ENCODE data around the gene IL17C. TPM values are rescaled to one million over a fixed set of nuclear protein-coding genes. Genes with fewer than 3 reads are reported as not detected.
A peak's percentile ranks its signal among the peaks of the same experiment; 100 is the strongest.
"Not testable (repeated sequence)": the region's sequence is repeated elsewhere in the genome, so short reads cannot be mapped to it uniquely, and the experiment has no call there.

The IL17C gene
- total and polyA plus RNA-seq, 7 experiments from 2014 or later, result 0.37 TPM; not detected in 6

DNA sequence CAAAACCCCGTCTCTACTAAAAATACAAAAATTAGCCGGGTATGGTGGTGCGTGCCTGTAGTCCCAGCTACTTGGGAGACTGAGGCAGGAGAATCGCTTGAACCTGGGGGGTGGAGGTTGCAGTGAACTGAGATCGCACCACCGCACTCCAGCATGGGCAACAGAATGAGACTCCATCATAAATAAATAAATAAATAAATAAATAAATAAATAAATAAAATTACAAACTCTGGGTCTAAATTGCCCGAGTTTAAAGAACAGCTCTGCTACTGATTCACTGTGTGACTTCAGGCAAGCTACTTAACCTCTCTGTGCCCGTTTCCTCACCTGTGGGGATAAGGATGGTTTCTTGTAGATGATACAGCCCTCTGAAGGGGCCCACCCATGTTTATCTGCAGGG is 31.1 kb downstream of the IL17C start:
- H3K4me1 ChIP-seq (ENCODE audit: control insufficient read depth in 2 of 2, insufficient read depth in 2 of 2, low read length in 2 of 2); H3K27ac Mint-ChIP-seq; H3K4me3 Mint-ChIP-seq; H3K4me3 ChIP-seq (ENCODE audit: low read length); H3K36me3 ChIP-seq (ENCODE audit: control insufficient read depth in 2 of 3, insufficient read depth in 3 of 3, low read length in 3 of 3); H3K27me3 Mint-ChIP-seq; ATAC-seq; H3K9me3 ChIP-seq (ENCODE audit: control insufficient read depth in 2 of 3, low read length in 3 of 3); intact Hi-C loops (cut with micrococcal nuclease); H3K27me3 ChIP-seq (ENCODE audit: control insufficient read depth in 2 of 2, insufficient read depth in 2 of 2, low read length in 2 of 2); H3K27ac ChIP-seq (ENCODE audit: low read depth, low read length); DNase-seq; H3K9me3 Mint-ChIP-seq: not testable (repeated sequence)
- Mint-ChIP-seq H3K36me3 (peaks cover 0 to 12% (median 0%) of the 10 kb centered on the region in 5 donors), H3K4me1 (peaks cover 0 to 12% (median 5%) of the 10 kb centered on the region in 7 donors)
- ChIA-PET CTCF (interaction anchor here (0.7 kb wide), 1 partner anchor 51 kb away, joined by 3 read pairs; no protein-coding TSS in a partner anchor), POLR2A (interaction anchor here (0.7 to 1.4 kb wide), 3 partner anchors 12 to 32 kb away, joined by 3 to 4 read pairs (median 3); no protein-coding TSS in a partner anchor)

DNA sequence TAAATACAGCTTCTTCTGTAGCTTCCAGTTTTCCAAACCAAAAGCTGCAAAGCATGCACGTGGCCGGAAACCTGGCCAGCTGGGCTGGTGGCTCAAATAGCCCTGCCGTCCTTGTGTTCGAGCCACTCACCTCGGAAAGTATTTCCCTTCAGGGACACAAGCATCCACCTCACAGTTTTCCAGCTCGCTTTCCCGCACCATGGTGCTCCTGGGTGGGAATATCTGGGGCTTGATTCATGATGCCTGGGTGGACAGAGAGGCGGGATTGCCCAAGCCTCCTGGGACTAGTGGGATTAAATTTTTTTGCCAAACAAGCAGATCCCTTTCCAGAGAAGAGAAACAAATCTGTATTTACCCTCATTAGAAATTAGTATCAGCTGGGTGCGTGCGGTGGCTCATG is 31.6 kb downstream of the IL17C start:
- POLR2A ChIA-PET, result interaction anchor here (0.7 to 1.4 kb wide), 3 partner anchors 11 to 31 kb away, joined by 3 to 4 read pairs (median 3); no protein-coding TSS in a partner anchor
- Histone ChIP-seq H3K4me1 (ENCODE audit: control insufficient read depth in 2 of 2, insufficient read depth in 2 of 2, low read length in 2 of 2) (no peaks in the 10 kb centered on the region), H3K36me3 (ENCODE audit: control insufficient read depth in 2 of 3, insufficient read depth in 3 of 3, low read length in 3 of 3) (peaks cover 0 to 2% (median 0%) of the 10 kb centered on the region in 3 experiments), H3K27me3 (ENCODE audit: control insufficient read depth in 2 of 2, insufficient read depth in 2 of 2, low read length in 2 of 2) (no peaks in the 10 kb centered on the region), H3K4me3 (ENCODE audit: low read length) (no peak overlapping the region), H3K9me3 (ENCODE audit: control insufficient read depth in 2 of 3, low read length in 3 of 3) (no peaks in the 10 kb centered on the region), H3K27ac (ENCODE audit: low read depth, low read length) (no peak overlapping the region)
- DNase-seq (no peak), ATAC-seq (no peak)
- H3K36me3 Mint-ChIP-seq, result peaks cover 0 to 12% (median 0%) of the 10 kb centered on the region in 5 donors
- CTCF ChIA-PET, result interaction anchor here (0.7 kb wide), 2 partner anchors 22 to 51 kb away, joined by 3 read pairs; no protein-coding TSS in a partner anchor
- no peaks in the 10 kb centered on the region for H3K9me3 Mint-ChIP-seq
- intact Hi-C loops (cut with micrococcal nuclease), result no loop called here
- H3K4me1 Mint-ChIP-seq, result peaks cover 0 to 7% (median 2%) of the 10 kb centered on the region in 7 donors
- H3K27me3 Mint-ChIP-seq, result no peaks in the 10 kb centered on the region
- no peak overlapping the region for H3K4me3 Mint-ChIP-seq
- H3K27ac Mint-ChIP-seq, result no peak overlapping the region

DNA sequence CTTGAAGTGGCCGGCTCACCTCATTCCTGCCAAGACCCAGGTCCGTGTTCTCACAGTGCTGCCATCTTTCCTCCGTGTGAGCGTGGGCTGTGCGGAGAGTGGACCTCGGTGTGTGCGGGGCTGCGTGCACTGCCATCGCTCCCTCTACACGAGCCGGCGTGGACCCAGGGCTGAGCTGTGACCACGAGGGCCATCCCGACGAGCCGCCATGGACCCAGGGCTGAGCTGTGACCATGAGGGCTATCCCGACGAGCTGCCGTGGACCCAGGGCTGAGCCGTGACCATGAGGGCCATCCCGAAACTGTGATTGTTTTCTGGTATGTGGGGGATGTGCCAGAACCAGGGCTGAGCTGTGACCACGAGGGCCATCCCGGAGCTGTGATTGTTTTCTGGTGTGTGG is 33.4 kb downstream of the IL17C start:
- H3K9me3 Mint-ChIP-seq, result no peaks in the 10 kb centered on the region
- H3K27ac ChIP-seq (ENCODE audit: low read depth, low read length), result no peak overlapping the region
- no peaks in the 10 kb centered on the region for H3K27me3 Mint-ChIP-seq
- ATAC-seq (no peak), DNase-seq (no peak)
- intact Hi-C loops (cut with micrococcal nuclease), result no loop called here
- no peaks in the 10 kb centered on the region for H3K4me1 ChIP-seq (ENCODE audit: control insufficient read depth in 2 of 2, insufficient read depth in 2 of 2, low read length in 2 of 2)
- peak overlapping the region in 1 of 9 donors; percentile 21 for H3K27ac Mint-ChIP-seq
- POLR2A ChIA-PET, result interaction anchor here (0.9 to 1.1 kb wide), 3 partner anchors 8 to 22 kb away, joined by 3 to 6 read pairs (median 3); no protein-coding TSS in a partner anchor
- no peak overlapping the region for H3K4me3 Mint-ChIP-seq
- no peak overlapping the region for H3K4me3 ChIP-seq (ENCODE audit: low read length)
- CTCF ChIA-PET, result interaction anchor here (1.4 kb wide), 1 partner anchor 33 kb away, joined by 6 read pairs; no protein-coding TSS in a partner anchor
- peaks cover 0 to 12% (median 0%) of the 10 kb centered on the region in 5 donors for H3K36me3 Mint-ChIP-seq
- no peaks in the 10 kb centered on the region for H3K27me3 ChIP-seq (ENCODE audit: control insufficient read depth in 2 of 2, insufficient read depth in 2 of 2, low read length in 2 of 2)
- H3K36me3 ChIP-seq (ENCODE audit: control insufficient read depth in 2 of 3, insufficient read depth in 3 of 3, low read length in 3 of 3), result peaks cover 0 to 16% (median 0%) of the 10 kb centered on the region in 3 experiments
- no peaks in the 10 kb centered on the region for H3K9me3 ChIP-seq (ENCODE audit: control insufficient read depth in 2 of 3, low read length in 3 of 3)
- peaks cover 0 to 5% (median 0%) of the 10 kb centered on the region in 7 donors for H3K4me1 Mint-ChIP-seq

DNA sequence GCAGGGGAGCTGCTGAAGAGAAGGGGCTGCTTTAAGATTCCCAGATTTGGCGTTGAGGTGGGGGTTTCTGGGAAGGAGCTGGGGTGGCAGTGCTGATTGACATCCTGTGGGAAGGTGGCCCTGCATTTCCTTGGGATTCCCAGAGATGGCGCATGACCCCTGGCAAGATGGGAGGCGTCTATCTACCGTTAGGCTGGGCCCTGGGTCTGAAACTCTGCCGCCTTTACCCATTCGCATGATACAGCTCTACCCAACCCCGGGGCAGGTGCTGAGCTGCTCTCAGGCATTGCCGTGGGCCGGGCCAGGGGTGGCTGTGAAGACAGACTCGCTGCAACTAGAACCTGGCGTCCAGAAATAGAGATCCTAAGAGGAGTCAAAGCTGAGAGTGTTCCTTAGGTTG is 34.4 kb downstream of the IL17C start:
- no peak overlapping the region for H3K4me3 Mint-ChIP-seq
- POLR2A ChIA-PET, result no interaction called here
- H3K27ac ChIP-seq (ENCODE audit: low read depth, low read length), result no peak overlapping the region

DNA sequence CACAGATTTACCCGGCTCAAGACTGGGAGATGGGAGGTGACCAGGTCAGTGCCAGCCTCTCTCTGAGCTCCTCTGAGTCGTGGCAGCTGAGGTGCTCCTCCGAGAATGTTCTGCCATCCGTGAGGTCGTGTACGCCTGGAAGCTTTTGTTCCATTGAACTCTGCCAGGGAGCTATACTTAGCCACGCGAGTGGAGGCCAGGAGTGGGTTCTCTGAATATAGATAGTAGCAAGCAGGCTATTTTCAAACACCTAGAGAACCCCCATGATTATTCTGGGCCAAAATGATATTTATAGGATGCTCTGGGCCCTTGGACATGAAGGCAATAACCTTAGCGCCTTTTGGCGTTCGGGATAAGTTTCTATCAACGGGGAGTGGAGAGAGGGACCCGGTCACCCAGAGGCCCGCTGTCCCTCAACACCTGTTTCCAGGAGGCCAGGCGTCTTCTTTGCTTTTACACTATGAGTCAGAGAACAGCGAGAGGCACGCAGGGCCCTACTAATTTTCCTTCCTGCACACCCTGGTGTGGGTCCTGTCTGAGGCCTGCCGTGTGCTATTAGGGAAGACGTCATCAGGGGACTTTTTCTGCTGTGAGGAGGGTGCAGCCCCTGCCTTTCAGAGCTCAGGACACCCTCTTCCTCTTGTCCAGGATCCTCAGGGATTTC is 35.5 kb downstream of the IL17C start:
- no peak overlapping the region for H3K4me3 Mint-ChIP-seq
- peak overlapping the region in 1 of 9 donors; percentile 32 for H3K27ac Mint-ChIP-seq
- Histone ChIP-seq H3K9me3 (ENCODE audit: control insufficient read depth in 2 of 3, low read length in 3 of 3) (no peaks in the 10 kb centered on the region), H3K4me1 (ENCODE audit: control insufficient read depth in 2 of 2, insufficient read depth in 2 of 2, low read length in 2 of 2) (no peaks in the 10 kb centered on the region), H3K36me3 (ENCODE audit: control insufficient read depth in 2 of 3, insufficient read depth in 3 of 3, low read length in 3 of 3) (peaks cover 0 to 36% (median 7%) of the 10 kb centered on the region in 3 experiments), H3K27me3 (ENCODE audit: control insufficient read depth in 2 of 2, insufficient read depth in 2 of 2, low read length in 2 of 2) (no peaks in the 10 kb centered on the region), H3K27ac (ENCODE audit: low read depth, low read length) (no peak overlapping the region), H3K4me3 (ENCODE audit: low read length) (no peak overlapping the region)
- peaks cover 0 to 5% (median 0%) of the 10 kb centered on the region in 5 donors for H3K36me3 Mint-ChIP-seq
- DNase-seq, result no peak
- ATAC-seq, result no peak
- H3K4me1 Mint-ChIP-seq, result no peaks in the 10 kb centered on the region
- ChIA-PET CTCF (no interaction called here), POLR2A (interaction anchor here (1.3 kb wide), 1 partner anchor 10 kb away, joined by 4 read pairs; no protein-coding TSS in a partner anchor)
- H3K27me3 Mint-ChIP-seq, result no peaks in the 10 kb centered on the region
- no peaks in the 10 kb centered on the region for H3K9me3 Mint-ChIP-seq
- intact Hi-C loops (cut with micrococcal nuclease), result no loop called here

More for the DNA sequence above, 34.4 kb downstream of the IL17C start:
- ATAC-seq, result no peak
- Histone ChIP-seq H3K4me3 (ENCODE audit: low read length) (no peak overlapping the region), H3K36me3 (ENCODE audit: control insufficient read depth in 2 of 3, insufficient read depth in 3 of 3, low read length in 3 of 3) (peaks cover 0 to 25% (median 5%) of the 10 kb centered on the region in 3 experiments), H3K4me1 (ENCODE audit: control insufficient read depth in 2 of 2, insufficient read depth in 2 of 2, low read length in 2 of 2) (no peaks in the 10 kb centered on the region), H3K9me3 (ENCODE audit: control insufficient read depth in 2 of 3, low read length in 3 of 3) (no peaks in the 10 kb centered on the region), H3K27me3 (ENCODE audit: control insufficient read depth in 2 of 2, insufficient read depth in 2 of 2, low read length in 2 of 2) (no peaks in the 10 kb centered on the region)
- H3K27me3 Mint-ChIP-seq, result no peaks in the 10 kb centered on the region
- H3K9me3 Mint-ChIP-seq, result no peaks in the 10 kb centered on the region
- no peak overlapping the region for H3K27ac Mint-ChIP-seq
- DNase-seq, result no peak
- H3K4me1 Mint-ChIP-seq, result peaks cover 0 to 4% (median 0%) of the 10 kb centered on the region in 7 donors
- intact Hi-C loops (cut with micrococcal nuclease), result no loop called here
- peaks cover 0 to 8% (median 0%) of the 10 kb centered on the region in 5 donors for H3K36me3 Mint-ChIP-seq
- CTCF ChIA-PET, result interaction anchor here (1.4 kb wide), 1 partner anchor 32 kb away, joined by 6 read pairs; no protein-coding TSS in a partner anchor

DNA sequence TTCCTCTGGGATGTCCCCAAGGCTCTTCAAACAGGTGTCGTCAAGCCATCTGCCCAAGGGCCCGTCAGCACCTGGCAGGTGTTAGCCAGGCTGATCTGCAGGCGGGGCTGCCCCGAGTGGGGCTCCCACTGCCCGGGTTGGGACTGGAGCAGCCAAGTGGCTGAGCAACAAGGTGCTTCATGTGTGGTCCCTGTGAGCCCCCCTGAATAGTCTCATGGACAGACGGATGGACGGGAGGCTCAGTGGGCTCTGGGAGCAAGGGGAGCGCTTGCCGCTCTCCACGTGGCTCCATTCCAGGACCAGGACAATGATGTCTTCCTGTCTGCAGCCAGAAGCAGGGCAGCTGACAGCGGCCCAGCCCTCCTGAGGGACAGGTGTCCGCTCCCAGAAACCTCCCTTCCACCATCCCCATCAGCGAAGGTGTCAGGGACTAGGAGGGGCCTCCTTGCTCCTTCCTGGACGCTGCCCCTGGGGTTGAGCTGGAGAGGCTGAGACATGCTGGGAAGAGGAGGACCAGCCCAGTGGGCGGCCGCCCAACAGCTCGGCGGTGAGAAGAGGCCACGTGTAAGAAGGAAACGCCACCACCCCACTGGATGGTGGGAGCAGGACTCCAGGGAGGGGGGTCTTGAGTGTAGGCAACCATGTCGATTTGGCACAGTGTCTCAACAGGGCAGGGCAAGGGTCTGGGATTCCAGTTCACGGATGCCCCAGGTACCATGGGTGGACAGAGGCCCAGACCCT is 38.3 kb downstream of the IL17C start:
- H3K4me1 ChIP-seq (ENCODE audit: control insufficient read depth in 2 of 2, insufficient read depth in 2 of 2, low read length in 2 of 2), result peaks cover 10 to 13% of the 10 kb centered on the region in 2 donors
- H3K27ac ChIP-seq (ENCODE audit: low read depth, low read length), result no peak overlapping the region
- no peaks in the 10 kb centered on the region for H3K9me3 Mint-ChIP-seq
- H3K4me3 ChIP-seq (ENCODE audit: low read length), result no peak overlapping the region
- ATAC-seq, result no peak
- CTCF ChIA-PET, result no interaction called here
- no peak for DNase-seq
- peaks cover 0 to 7% (median 0%) of the 10 kb centered on the region in 5 donors for H3K36me3 Mint-ChIP-seq
- no peaks in the 10 kb centered on the region for H3K27me3 Mint-ChIP-seq
- peaks cover 0 to 56% (median 13%) of the 10 kb centered on the region in 3 experiments for H3K36me3 ChIP-seq (ENCODE audit: control insufficient read depth in 2 of 3, insufficient read depth in 3 of 3, low read length in 3 of 3)
- POLR2A ChIA-PET, result interaction anchor here (1.1 to 1.2 kb wide), 2 partner anchors 14 to 24 kb away, joined by 3 to 5 read pairs; partner anchors contain the start of gene MVD
- H3K4me3 Mint-ChIP-seq, result no peak overlapping the region
- no peaks in the 10 kb centered on the region for H3K27me3 ChIP-seq (ENCODE audit: control insufficient read depth in 2 of 2, insufficient read depth in 2 of 2, low read length in 2 of 2)
- peaks cover 5 to 12% (median 8%) of the 10 kb centered on the region in 7 donors for H3K4me1 Mint-ChIP-seq
- intact Hi-C loops (cut with micrococcal nuclease), result no loop called here
- H3K27ac Mint-ChIP-seq, result no peak overlapping the region
- no peaks in the 10 kb centered on the region for H3K9me3 ChIP-seq (ENCODE audit: control insufficient read depth in 2 of 3, low read length in 3 of 3)
